Cardiac fibroblast (primary cell): ENCODE results near the gene PJVK.

Experiments used
- DNase-seq, 2 donors: peaks; one replicate each; pipeline versions ENCODE4 v3.0.0 to v3.0.0-alpha.2; 2010; ENCODE audit warnings: low read depth in 2 of 2
- H3K4me3 ChIP-seq, 2 donors: replicated peaks in 1 of 2; 1 replicate in 1 of 2; 2 replicates in 1 of 2; pipeline ENCODE4 v1.5.1; 2011; ENCODE audit warnings: low read depth in 2 of 2, low read length in 2 of 2, mild to moderate bottlenecking in 2 of 2, moderate library complexity in 1 of 2
- CTCF ChIP-seq: IDR thresholded peaks from one replicate; pipeline ENCODE4 v1.5.1; 2011; ENCODE audit warnings: low read depth, mild to moderate bottlenecking, low read length, inconsistent platforms

Gene PJVK

DNA sequence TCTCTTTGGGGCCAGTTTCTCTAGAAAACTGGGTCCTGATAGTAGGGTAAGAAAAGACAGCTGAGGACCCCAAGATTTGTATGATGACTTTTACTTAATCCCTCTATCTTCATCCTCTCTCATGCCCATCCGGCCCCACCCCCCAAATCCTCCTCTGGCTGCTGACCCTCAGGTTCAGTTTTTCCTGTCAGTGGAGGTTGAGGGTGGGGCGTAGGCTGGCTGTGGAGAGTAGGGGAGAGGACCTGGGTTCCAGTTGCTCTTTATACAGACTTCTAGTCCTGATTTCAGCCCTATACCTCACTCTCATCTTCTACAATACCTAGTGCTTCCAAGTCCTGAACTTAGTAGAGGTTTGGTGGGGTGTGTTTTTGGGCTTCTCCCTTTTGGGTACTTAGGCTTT lies 57.5 kb downstream of the PJVK start:
- DNase-seq: no peak
- TF ChIP-seq CTCF: no peak
- no peak overlapping the region for H3K4me3 ChIP-seq

GRCh38 chr2:178510384-178510783 lies 59.2 kb downstream of the PJVK start:
- DNase-seq: no peak
- TF ChIP-seq CTCF: no peak

More at GRCh38 chr2:178510384-178510783, 59.2 kb downstream of the PJVK start:
- no peak overlapping the region for H3K4me3 ChIP-seq
